Vagina (tissue), 2 donors: Measurements from ENCODE around the gene FERMT2.

Source experiments
- CTCF ChIP-seq, 3 experiments: fragments of 450-650 bp in 2 of 3; fragments of 200-600 bp in 1 of 3; sonication (generic) in 1 of 3; IDR thresholded peaks; one replicate each; pipeline ENCODE4 v1.5.1; 2017 to 2019; ENCODE audit warnings: antibody characterized with exemption in 3 of 3, mild to moderate bottlenecking in 2 of 3, moderate library complexity in 2 of 3
- POLR2A ChIP-seq, 2 donors: fragments of 450-650 bp; IDR thresholded peaks; one replicate each; pipeline ENCODE4 v1.6.1; 2017; ENCODE audit warnings: antibody characterized with exemption in 2 of 2, mild to moderate bottlenecking in 2 of 2, moderate library complexity in 2 of 2
- POLR2AphosphoS5 ChIP-seq, 2 donors: sonication (generic); formaldehyde crosslinking; IDR thresholded peaks; one replicate each; pipeline ENCODE4 v1.9.0; 2017; ENCODE audit warnings: antibody characterized with exemption in 2 of 2, mild to moderate bottlenecking in 2 of 2, low read depth in 1 of 2; ENCODE audit not compliant: insufficient read depth in 1 of 2

GRCh38 chr14:52950898-52951680 lies at the start of gene FERMT2:
- TF ChIP-seq CTCF (IDR thresholded peaks at IDR 0.05) (no peak), POLR2A (IDR thresholded peaks at IDR 0.05) (peak in 1 of 2 donors; percentile 84), POLR2AphosphoS5 (IDR thresholded peaks at IDR 0.05; ENCODE audit: insufficient read depth in 1 of 2, low read depth in 1 of 2) (peak in 1 of 2 donors; percentile 93)
